ENCODE data around the gene THRB.

DNA sequence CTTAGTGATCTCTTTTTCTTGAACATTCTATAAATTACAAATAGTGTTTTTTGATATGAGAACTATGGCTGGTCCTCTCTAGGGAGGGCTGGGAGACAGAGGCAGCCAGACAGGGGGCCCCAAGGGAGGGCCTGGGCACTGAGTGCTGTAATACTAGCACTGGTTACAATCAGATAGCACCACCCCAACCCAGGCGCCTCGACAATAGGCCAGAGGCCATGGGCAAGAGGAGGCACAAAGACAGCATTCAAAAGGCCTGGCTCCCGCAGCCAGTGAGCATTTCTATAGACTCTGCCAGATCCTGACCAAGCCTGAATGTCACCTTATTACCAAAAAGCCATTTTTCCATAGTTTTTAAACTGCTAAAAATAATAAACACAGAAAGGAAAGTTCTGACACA, 158.5 kb downstream of the THRB start:
- TF ChIP-seq POLR2AphosphoS5 (IDR thresholded peaks at IDR 0.05; ENCODE audit: low read depth, low read length) (no peak), POLR2A (IDR thresholded peaks at IDR 0.05; ENCODE audit: low read depth, low read length) (no peak), TAF1 (IDR thresholded peaks at IDR 0.05; ENCODE audit: low read depth, low read length) (no peak)
